CD14-positive monocyte (primary cell): ENCODE data around the gene ZMYND10. TPM values are rescaled to one million over a fixed set of nuclear protein-coding genes. Genes with fewer than 3 reads are reported as not detected.
A peak's percentile ranks its signal among the peaks of the same experiment; 100 is the strongest.

Experiments used
- DNase-seq, 3 donors: peaks; one replicate each; pipeline ENCODE4 v3.0.0-alpha.2; 2011 to 2022
- H2AFZ ChIP-seq: 2 replicates; pipeline ENCODE4 v1.6.0; 2012; ENCODE audit warnings: mild to moderate bottlenecking, low read depth, low read length, inconsistent platforms; ENCODE audit not compliant: insufficient read depth, poor library complexity, severe bottlenecking
- H3K27ac ChIP-seq, 2 donors: 1 replicate in 1 of 2; 2 replicates in 1 of 2; pipeline ENCODE4 v1.5.1; 2012 to 2013; ENCODE audit warnings: low read length in 2 of 2, control low read depth in 1 of 2, inconsistent platforms in 1 of 2, low read depth in 1 of 2, mild to moderate bottlenecking in 1 of 2
- H3K27me3 ChIP-seq, 2 donors: one replicate each; pipeline versions ENCODE4 v1.6.0 to v1.6.1; 2011 to 2013; ENCODE audit warnings: low read length in 2 of 2; ENCODE audit not compliant: control insufficient read depth in 2 of 2, insufficient read depth in 2 of 2
- H3K36me3 ChIP-seq, 2 donors: replicated peaks in 1 of 2; 1 replicate in 1 of 2; 2 replicates in 1 of 2; pipeline versions ENCODE4 v1.5.1 to v1.6.1; 2012 to 2013; ENCODE audit warnings: low read length in 2 of 2, control low read depth in 1 of 2, inconsistent platforms in 1 of 2, mild to moderate bottlenecking in 1 of 2; ENCODE audit not compliant: insufficient read depth in 2 of 2, control insufficient read depth in 1 of 2
- H3K4me1 ChIP-seq, 2 donors: 1 replicate in 1 of 2; 2 replicates in 1 of 2; pipeline versions ENCODE4 v1.5.1 to v1.6.1; 2012 to 2013; ENCODE audit warnings: low read length in 2 of 2, control low read depth in 1 of 2, inconsistent platforms in 1 of 2, mild to moderate bottlenecking in 1 of 2, moderate library complexity in 1 of 2; ENCODE audit not compliant: insufficient read depth in 2 of 2, control insufficient read depth in 1 of 2
- H3K4me2 ChIP-seq: replicated peaks from 2 replicates; pipeline ENCODE3; 2012; ENCODE audit warnings: low read length, moderate library complexity, mild to moderate bottlenecking; ENCODE audit not compliant: poor library complexity, severe bottlenecking; ENCODE audit errors: extremely low read depth
- H3K4me3 ChIP-seq, 3 experiments: fragments of 200-600 bp in 1 of 3; sonication (generic) in 1 of 3; replicated peaks in 1 of 3; 1 replicate in 2 of 3; 2 replicates in 1 of 3; pipeline ENCODE4 v1.5.1; 2011 to 2013; ENCODE audit warnings: low read length in 3 of 3, mild to moderate bottlenecking in 3 of 3, control low read depth in 2 of 3, low read depth in 2 of 3, inconsistent platforms in 1 of 3, moderate library complexity in 1 of 3
- H3K79me2 ChIP-seq: 2 replicates; pipeline ENCODE4 v1.6.0; 2012; ENCODE audit warnings: mild to moderate bottlenecking, control low read depth, inconsistent platforms, low read length, moderate library complexity; ENCODE audit not compliant: insufficient read depth
- H3K9ac ChIP-seq: 2 replicates; pipeline ENCODE4 v1.6.0; 2017; ENCODE audit warnings: low read length, mild to moderate bottlenecking; ENCODE audit not compliant: insufficient read depth, poor library complexity, severe bottlenecking
- H3K9me3 ChIP-seq, 2 donors: replicated peaks in 1 of 2; 1 replicate in 1 of 2; 2 replicates in 1 of 2; pipeline versions ENCODE4 v1.5.1 to v1.6.1; 2012 to 2013; ENCODE audit warnings: low read length in 2 of 2, control low read depth in 1 of 2; ENCODE audit not compliant: control insufficient read depth in 1 of 2, insufficient read depth in 1 of 2
- H4K20me1 ChIP-seq: 2 replicates; pipeline ENCODE4 v1.6.0; 2012; ENCODE audit warnings: mild to moderate bottlenecking, low read length, control low read depth, moderate library complexity; ENCODE audit not compliant: insufficient read depth
- H3K27ac Mint-ChIP-seq, 7 donors: one replicate each; pipeline ENCODE4 v1.8.0; 2020; ENCODE audit warnings: mild to moderate bottlenecking in 7 of 7, mixed read lengths in 7 of 7, moderate library complexity in 6 of 7, inconsistent platforms in 2 of 7
- H3K27me3 Mint-ChIP-seq, 3 donors: one replicate each; pipeline ENCODE4 v1.8.0; 2021 to 2022; ENCODE audit warnings: low read depth in 3 of 3, mild to moderate bottlenecking in 3 of 3, mixed read lengths in 3 of 3, moderate library complexity in 3 of 3, inconsistent platforms in 1 of 3
- H3K36me3 Mint-ChIP-seq, 2 donors: one replicate each; pipeline ENCODE4 v1.8.0; 2020; ENCODE audit warnings: mixed read lengths in 2 of 2, inconsistent platforms in 1 of 2, mild to moderate bottlenecking in 1 of 2
- H3K4me1 Mint-ChIP-seq: one replicate; pipeline ENCODE4 v1.8.0; 2020; ENCODE audit warnings: mild to moderate bottlenecking, mixed read lengths
- H3K4me3 Mint-ChIP-seq, 2 donors: one replicate each; pipeline ENCODE4 v1.8.0; 2020; ENCODE audit warnings: mild to moderate bottlenecking in 2 of 2, mixed read lengths in 2 of 2, moderate library complexity in 1 of 2
- H3K9me3 Mint-ChIP-seq, 7 donors: one replicate each; pipeline ENCODE4 v1.8.0; 2020 to 2022; ENCODE audit warnings: mixed read lengths in 7 of 7, mild to moderate bottlenecking in 6 of 7, moderate library complexity in 6 of 7, inconsistent platforms in 2 of 7
- WGBS: methylation state at CpG from one replicate; pipeline ENCODE4 v1.1.5; 2013; ENCODE audit warnings: missing lambda C conversion rate; ENCODE audit not compliant: insufficient coverage; 5-methylcytosine and 5-hydroxymethylcytosine counted together
- intact Hi-C, 2 donors: fragments of 100-400 bp; cut with micrococcal nuclease; formaldehyde crosslinking; loops; one replicate each; pipeline versions ENCODE4 v1.15.0 to v1.15.1; 2023
- polyA plus RNA-seq, 3 donors: library from polyadenylated mRNA; depleted of rRNA in 1 of 3; unstranded in 2 of 3; stranded (reverse) in 1 of 3; fragments of 300-500 nt in 2 of 3; fragments of >200 nt in 1 of 3; fragmentation: Illumina TruSeq in 2 of 3; gene quantifications; 1 replicate in 2 of 3; 2 replicates in 1 of 3; pipeline ENCODE4 v1.2.3, GENCODE V29; 2012 to 2021
- TF ChIP-seq, protein P1 (sequence below): fragments of 200-600 bp; IDR thresholded peaks from one replicate; pipeline ENCODE4 v1.8.0; 2022; ENCODE audit warnings: antibody characterized with exemption, mild to moderate bottlenecking

ZMYND10 gene
- polyA plus RNA-seq, 3 donors, result 0.12 to 1.7 (median 0.19) TPM

DNA sequence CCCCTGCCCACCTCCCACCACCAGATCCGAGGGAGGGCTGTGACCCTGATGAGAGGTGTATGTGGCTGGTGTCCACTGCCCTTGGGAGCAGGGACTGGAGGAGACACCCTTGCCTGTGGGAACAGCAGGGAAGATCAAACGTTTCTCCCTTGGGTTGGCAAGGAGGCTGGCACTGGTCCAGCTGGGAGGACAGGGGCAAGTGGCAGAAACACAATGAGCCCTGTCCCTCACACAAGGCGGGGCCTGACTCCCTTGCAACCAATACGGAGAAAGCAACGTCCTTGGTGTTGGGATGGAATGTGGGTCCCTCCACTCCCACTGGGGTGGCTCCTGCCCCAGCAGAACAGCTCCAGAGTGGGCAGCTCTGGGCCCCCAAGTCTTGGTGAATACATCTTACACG lies 28.2 kb downstream of the ZMYND10 start:
- peak overlapping the region in 1 of 2 donors; percentile 22 for H3K27ac ChIP-seq
- TF ChIP-seq, protein P1, sequence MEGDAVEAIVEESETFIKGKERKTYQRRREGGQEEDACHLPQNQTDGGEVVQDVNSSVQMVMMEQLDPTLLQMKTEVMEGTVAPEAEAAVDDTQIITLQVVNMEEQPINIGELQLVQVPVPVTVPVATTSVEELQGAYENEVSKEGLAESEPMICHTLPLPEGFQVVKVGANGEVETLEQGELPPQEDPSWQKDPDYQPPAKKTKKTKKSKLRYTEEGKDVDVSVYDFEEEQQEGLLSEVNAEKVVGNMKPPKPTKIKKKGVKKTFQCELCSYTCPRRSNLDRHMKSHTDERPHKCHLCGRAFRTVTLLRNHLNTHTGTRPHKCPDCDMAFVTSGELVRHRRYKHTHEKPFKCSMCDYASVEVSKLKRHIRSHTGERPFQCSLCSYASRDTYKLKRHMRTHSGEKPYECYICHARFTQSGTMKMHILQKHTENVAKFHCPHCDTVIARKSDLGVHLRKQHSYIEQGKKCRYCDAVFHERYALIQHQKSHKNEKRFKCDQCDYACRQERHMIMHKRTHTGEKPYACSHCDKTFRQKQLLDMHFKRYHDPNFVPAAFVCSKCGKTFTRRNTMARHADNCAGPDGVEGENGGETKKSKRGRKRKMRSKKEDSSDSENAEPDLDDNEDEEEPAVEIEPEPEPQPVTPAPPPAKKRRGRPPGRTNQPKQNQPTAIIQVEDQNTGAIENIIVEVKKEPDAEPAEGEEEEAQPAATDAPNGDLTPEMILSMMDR, result no peak
- H3K79me2 ChIP-seq, result peaks cover 21% of the 10 kb centered on the region
- no peaks in the 10 kb centered on the region for H3K27me3 ChIP-seq
- H3K36me3 ChIP-seq, result peaks cover 0 to 29% of the 10 kb centered on the region in 2 donors
- peaks cover 0 to 8% (median 2%) of the 10 kb centered on the region in 3 donors for H3K27me3 Mint-ChIP-seq
- no peaks in the 10 kb centered on the region for H4K20me1 ChIP-seq
- H3K4me1 Mint-ChIP-seq, result peaks cover 51% of the 10 kb centered on the region
- H3K27ac Mint-ChIP-seq, result peak overlapping the region in 2 of 7 donors; percentile 32 to 35
- peaks cover 22 to 35% of the 10 kb centered on the region in 2 donors for H3K36me3 Mint-ChIP-seq
- 50% methylated on average over 1 of the region's 6 CpGs for WGBS
- H3K9me3 ChIP-seq, result no peaks in the 10 kb centered on the region
- no peaks in the 10 kb centered on the region for H3K9me3 Mint-ChIP-seq
- H3K4me1 ChIP-seq, result peaks cover 44 to 53% of the 10 kb centered on the region in 2 donors
- no peak overlapping the region for H3K4me3 Mint-ChIP-seq
- H2AFZ ChIP-seq, result no peak overlapping the region
- no peak overlapping the region for H3K9ac ChIP-seq
- no peak overlapping the region for H3K4me3 ChIP-seq
- intact Hi-C loops, result no loop called here
- no peak for DNase-seq
- no peak overlapping the region for H3K4me2 ChIP-seq

- Histone ChIP-seq H3K79me2 (peaks cover 21% of the 10 kb centered on the region), H3K9me3 (no peaks in the 10 kb centered on the region), H4K20me1 (no peaks in the 10 kb centered on the region), H3K27ac (no peak overlapping the region), H3K4me3 (no peak overlapping the region), H3K27me3 (no peaks in the 10 kb centered on the region), H3K4me1 (peaks cover 38 to 48% of the 10 kb centered on the region in 2 donors), H3K36me3 (peaks cover 0 to 29% of the 10 kb centered on the region in 2 donors), H3K9ac (no peak overlapping the region), H3K4me2 (no peak overlapping the region), H2AFZ (no peak overlapping the region)
- H3K4me1 Mint-ChIP-seq, result peaks cover 47% of the 10 kb centered on the region
- TF ChIP-seq, protein P1, result no peak
- peak overlapping the region in 3 of 7 donors; percentile 35 to 75 (median 50) for H3K27ac Mint-ChIP-seq
- peaks cover 22 to 35% of the 10 kb centered on the region in 2 donors for H3K36me3 Mint-ChIP-seq
- no peaks in the 10 kb centered on the region for H3K9me3 Mint-ChIP-seq
- no peak overlapping the region for H3K4me3 Mint-ChIP-seq
- intact Hi-C loops, result no loop called here
- H3K27me3 Mint-ChIP-seq, result peaks cover 0 to 8% (median 2%) of the 10 kb centered on the region in 3 donors
- 68% methylated on average over 4 of the region's 9 CpGs for WGBS
- DNase-seq, result no peak
Observed at GRCh38 chr3:50316657-50317242, 28.8 kb downstream of the ZMYND10 start.
